HepG2 (cell line): ENCODE results near the gene HSD3B7. TPM values are rescaled to one million over a fixed set of nuclear protein-coding genes. Genes with fewer than 3 reads are reported as not detected.

Experiments used
- AHR ChIP-seq: IDR thresholded peaks from 2 replicates; pipeline ENCODE4 v1.6.1; 2018; ENCODE audit warnings: missing genetic modification reagents, missing compliant biosample characterization
- ATF7-NPFF ChIP-seq: sonication (generic); formaldehyde crosslinking; IDR thresholded peaks from 2 replicates; pipeline ENCODE4 v1.8.1; 2023; ENCODE audit warnings: mild to moderate bottlenecking, low read depth, missing genetic modification reagents, moderate library complexity
- BATF2 ChIP-seq: sonication (generic); formaldehyde crosslinking; IDR thresholded peaks from 2 replicates; pipeline ENCODE4 v1.8.0; 2022; ENCODE audit warnings: mild to moderate bottlenecking, missing genetic modification reagents, moderate library complexity
- CEBPG ChIP-seq: IDR thresholded peaks from 2 replicates; pipeline ENCODE4 v1.6.1; 2016
- HMGXB4 ChIP-seq, 2 experiments: sonication (generic) in 1 of 2; formaldehyde crosslinking in 1 of 2; IDR thresholded peaks; 2 replicates each; pipeline versions ENCODE4 v1.4.0 to v1.6.1; 2018 to 2020; ENCODE audit warnings: missing genetic modification reagents in 2 of 2, borderline replicate concordance in 1 of 2, low read depth in 1 of 2, mild to moderate bottlenecking in 1 of 2, missing biosample characterization in 1 of 2
- IKZF5 ChIP-seq: IDR thresholded peaks from 2 replicates; pipeline ENCODE4 v1.6.1; 2018; ENCODE audit warnings: missing genetic modification reagents, mild to moderate bottlenecking, missing compliant biosample characterization
- ISX ChIP-seq: sonication (generic); formaldehyde crosslinking; conservative IDR thresholded peaks from 2 replicates; pipeline ENCODE4 v1.5.0; 2020; ENCODE audit warnings: missing genetic modification reagents
- MAZ ChIP-seq, 2 experiments: sonication (generic) in 1 of 2; formaldehyde crosslinking in 1 of 2; IDR thresholded peaks; 2 replicates each; pipeline versions ENCODE4 v1.5.0 to v1.6.1; 2012 to 2020; ENCODE audit warnings: low read depth in 2 of 2, mild to moderate bottlenecking in 2 of 2, borderline replicate concordance in 1 of 2, improper control_type of control experiment in 1 of 2, low read length in 1 of 2, missing genetic modification reagents in 1 of 2, moderate library complexity in 1 of 2
- RARA ChIP-seq: IDR thresholded peaks from 2 replicates; pipeline ENCODE4 v1.6.1; 2016; ENCODE audit warnings: missing genetic modification reagents, missing compliant biosample characterization
- TBP ChIP-seq: sonication (generic); formaldehyde crosslinking; IDR thresholded peaks from 2 replicates; pipeline ENCODE4 v1.5.0; 2020; ENCODE audit warnings: missing genetic modification reagents
- USF2 ChIP-seq, 2 experiments: sonication (generic) in 1 of 2; formaldehyde crosslinking in 1 of 2; IDR thresholded peaks; 2 replicates each; pipeline versions ENCODE4 v1.5.1 to v1.6.1; 2011 to 2020; ENCODE audit warnings: borderline replicate concordance in 1 of 2, low read depth in 1 of 2, low read length in 1 of 2, mild to moderate bottlenecking in 1 of 2, missing genetic modification reagents in 1 of 2, moderate library complexity in 1 of 2
- ZBTB39 ChIP-seq: sonication (generic); formaldehyde crosslinking; IDR thresholded peaks from 2 replicates; pipeline ENCODE4 v1.5.0; 2020; ENCODE audit warnings: missing genetic modification reagents
- ZNF350 ChIP-seq: sonication (generic); formaldehyde crosslinking; IDR thresholded peaks from 2 replicates; pipeline ENCODE4 v1.4.0; 2020; ENCODE audit warnings: mild to moderate bottlenecking, low read depth, missing genetic modification reagents, borderline replicate concordance
- ZNF605 ChIP-seq: sonication (generic); formaldehyde crosslinking; IDR thresholded peaks from 2 replicates; pipeline ENCODE4 v1.8.0; 2022; ENCODE audit warnings: mild to moderate bottlenecking, missing genetic modification reagents
- ZNF7 ChIP-seq: IDR thresholded peaks from 2 replicates; pipeline ENCODE4 v1.6.1; 2016; ENCODE audit warnings: missing biosample characterization, missing genetic modification reagents
- ZSCAN25 ChIP-seq: sonication (generic); formaldehyde crosslinking; IDR thresholded peaks from 2 replicates; pipeline ENCODE4 v1.8.0; 2022; ENCODE audit warnings: mild to moderate bottlenecking, missing genetic modification reagents
- polyA plus RNA-seq, 8 experiments: library from polyadenylated mRNA; depleted of rRNA in 3 of 8; stranded (reverse) in 7 of 8; unstranded in 1 of 8; fragments of >200 nt; fragmentation: Illumina TruSeq in 4 of 8; extraction: Trizol in 4 of 8; gene quantifications; 2 replicates each; pipeline versions ENCODE4 v1.2.1 to v1.2.3, GENCODE V29; 2011 to 2016; ENCODE audit warnings: low read depth in 4 of 8, missing spikeins in 1 of 8, mixed read lengths in 1 of 8; ENCODE audit not compliant: insufficient read depth in 1 of 8
- total RNA-seq, 5 experiments: library from RNA; depleted of rRNA; stranded (reverse); fragments of >200 nt; fragmentation: Illumina TruSeq; extraction: Trizol; gene quantifications; 2 replicates each; pipeline ENCODE4 v1.2.3, GENCODE V29; 2016; ENCODE audit warnings: low read depth in 1 of 5
- TF ChIP-seq, protein P1 (sequence below), 2 experiments: fragments of 450-650 bp in 1 of 2; sonication (generic) in 1 of 2; formaldehyde crosslinking; IDR thresholded peaks; 2 replicates each; pipeline versions ENCODE4 v1.5.0 to v1.8.0; 2020 to 2022; ENCODE audit warnings: mild to moderate bottlenecking in 1 of 2, missing genetic modification reagents in 1 of 2

HSD3B7 gene
- total and polyA plus RNA-seq, 2 of the 13 experiments (the other 11 are each of a cell fraction or from before 2014, with no cell fraction given) = 32.9 to 69.7 TPM

- no peak for TF ChIP-seq IKZF5 (CRISPR knock-in tag)
- peak; percentile 69 to 79 for TF ChIP-seq HMGXB4 (CRISPR knock-in tag; IDR thresholded peaks at IDR 0.05; ENCODE audit: borderline replicate concordance in 1 of 2, low read depth in 1 of 2)
- TF ChIP-seq BATF2 (CRISPR knock-in tag) = no peak
- no peak for TF ChIP-seq ISX
- TF ChIP-seq USF2 (IDR thresholded peaks at IDR 0.05; ENCODE audit: low read depth, low read length) = peak; percentile 34; the same call in 1 of the 2 replicates
- TF ChIP-seq USF2 (CRISPR knock-in tag; IDR thresholded peaks at IDR 0.05; ENCODE audit: borderline replicate concordance) = peak; percentile 62; the same call in 1 of the 2 replicates
- TF ChIP-seq MAZ (IDR thresholded peaks at IDR 0.05; ENCODE audit: borderline replicate concordance, low read depth, low read length) = 0 out of 2 replicates have a peak, but pooled peaks have one; percentile 12
- 0 out of 2 replicates have a peak, but pooled peaks have one; percentile 50 for TF ChIP-seq MAZ (CRISPR knock-in tag; IDR thresholded peaks at IDR 0.05; ENCODE audit: low read depth)
- TF ChIP-seq, protein P1, sequence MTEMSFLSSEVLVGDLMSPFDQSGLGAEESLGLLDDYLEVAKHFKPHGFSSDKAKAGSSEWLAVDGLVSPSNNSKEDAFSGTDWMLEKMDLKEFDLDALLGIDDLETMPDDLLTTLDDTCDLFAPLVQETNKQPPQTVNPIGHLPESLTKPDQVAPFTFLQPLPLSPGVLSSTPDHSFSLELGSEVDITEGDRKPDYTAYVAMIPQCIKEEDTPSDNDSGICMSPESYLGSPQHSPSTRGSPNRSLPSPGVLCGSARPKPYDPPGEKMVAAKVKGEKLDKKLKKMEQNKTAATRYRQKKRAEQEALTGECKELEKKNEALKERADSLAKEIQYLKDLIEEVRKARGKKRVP (CRISPR knock-in tag; IDR thresholded peaks at IDR 0.05) = no peak
- 0 out of 2 replicates have a peak, but pooled peaks have one; percentile 76 for TF ChIP-seq ZBTB39 (CRISPR knock-in tag)
- peak; percentile 63; the same call in 1 of the 2 replicates for TF ChIP-seq ZSCAN25 (CRISPR knock-in tag)
- no peak for TF ChIP-seq TBP (CRISPR knock-in tag)
- TF ChIP-seq ATF7-NPFF (CRISPR knock-in tag) = no peak; the same call in 1 of the 2 replicates
- TF ChIP-seq AHR = 0 out of 2 replicates have a peak, but pooled peaks have one; percentile 6
- TF ChIP-seq ZNF7 (CRISPR knock-in tag) = no peak
- TF ChIP-seq RARA (CRISPR knock-in tag) = 0 out of 2 replicates have a peak, but pooled peaks have one; percentile 4
- TF ChIP-seq ZNF605 (CRISPR knock-in tag) = peak; percentile 59; the same call in 1 of the 2 replicates
- TF ChIP-seq CEBPG (CRISPR knock-in tag) = no peak
- peak; percentile 29; the same call in 1 of the 2 replicates for TF ChIP-seq ZNF350
These were observed 43.2 kb upstream of the HSD3B7 start (continued) for GRCh38 chr16:30941600-30942425.
